Thoracic aorta (tissue), 2 donors: Measurements from ENCODE around the gene SLC16A7. TPM values are rescaled to one million over a fixed set of nuclear protein-coding genes. Genes with fewer than 3 reads are reported as not detected.

Experiments used
- ATAC-seq: fragments of 150-250 bp; one replicate; pipeline ENCODE4 v1.8.0; 2017; ENCODE audit warnings: low read depth; ENCODE audit not compliant: insufficient number of reproducible peaks, low FRiP score
- DNase-seq: peaks from one replicate; pipeline ENCODE4 v3.0.0-alpha.2; 2020; ENCODE audit warnings: low spot score
- H3K27ac ChIP-seq, 2 donors: fragments of 200-600 bp; sonication (generic); 1 replicate in 1 of 2; 2 replicates in 1 of 2; pipeline ENCODE4 v1.5.1; 2016; ENCODE audit warnings: mild to moderate bottlenecking in 2 of 2, moderate library complexity in 2 of 2
- H3K27me3 ChIP-seq: fragments of 200-600 bp; sonication (generic); replicated peaks from 2 replicates; pipeline ENCODE4 v1.6.0; 2016; ENCODE audit warnings: mild to moderate bottlenecking; ENCODE audit not compliant: insufficient read depth
- H3K36me3 ChIP-seq: fragments of 200-600 bp; sonication (generic); one replicate; pipeline ENCODE4 v1.5.1; 2016
- H3K4me1 ChIP-seq, 2 donors: fragments of 200-600 bp; sonication (generic); 1 replicate in 1 of 2; 2 replicates in 1 of 2; pipeline versions ENCODE4 v1.5.1 to v1.6.0; 2016; ENCODE audit warnings: low read depth in 2 of 2, mild to moderate bottlenecking in 1 of 2; ENCODE audit not compliant: control insufficient read depth in 1 of 2
- H3K4me3 ChIP-seq: fragments of 200-600 bp; sonication (generic); 2 replicates; pipeline ENCODE4 v1.5.1; 2016; ENCODE audit warnings: mild to moderate bottlenecking
- H3K9me3 ChIP-seq: fragments of 200-600 bp; sonication (generic); 2 replicates; pipeline ENCODE4 v1.5.1; 2016
- total RNA-seq, 2 donors: library from RNA; depleted of rRNA; stranded (reverse); fragments of >200 nt; gene quantifications; one replicate each; pipeline versions ENCODE4 v1.1.0 to v1.2.3, GENCODE V29; 2016
- TF ChIP-seq, protein P1 (sequence below): fragments of 200-600 bp; sonication (generic); IDR thresholded peaks from one replicate; pipeline ENCODE4 v1.5.1; 2019; ENCODE audit warnings: antibody characterized with exemption

SLC16A7 gene
- total RNA-seq, 2 donors from 2014 or later = 44.9 to 175 TPM

GRCh38 chr12:59710004-59710628 is 114.3 kb downstream of the SLC16A7 start:
- Histone ChIP-seq H3K4me3 (no peak overlapping the region), H3K27ac (no peak overlapping the region), H3K4me1 (no peaks in the 10 kb centered on the region), H3K27me3 (no peaks in the 10 kb centered on the region), H3K36me3 (no peaks in the 10 kb centered on the region), H3K9me3 (no peaks in the 10 kb centered on the region)
- DNase-seq = no peak
- no peak for ATAC-seq
- TF ChIP-seq, protein P1, sequence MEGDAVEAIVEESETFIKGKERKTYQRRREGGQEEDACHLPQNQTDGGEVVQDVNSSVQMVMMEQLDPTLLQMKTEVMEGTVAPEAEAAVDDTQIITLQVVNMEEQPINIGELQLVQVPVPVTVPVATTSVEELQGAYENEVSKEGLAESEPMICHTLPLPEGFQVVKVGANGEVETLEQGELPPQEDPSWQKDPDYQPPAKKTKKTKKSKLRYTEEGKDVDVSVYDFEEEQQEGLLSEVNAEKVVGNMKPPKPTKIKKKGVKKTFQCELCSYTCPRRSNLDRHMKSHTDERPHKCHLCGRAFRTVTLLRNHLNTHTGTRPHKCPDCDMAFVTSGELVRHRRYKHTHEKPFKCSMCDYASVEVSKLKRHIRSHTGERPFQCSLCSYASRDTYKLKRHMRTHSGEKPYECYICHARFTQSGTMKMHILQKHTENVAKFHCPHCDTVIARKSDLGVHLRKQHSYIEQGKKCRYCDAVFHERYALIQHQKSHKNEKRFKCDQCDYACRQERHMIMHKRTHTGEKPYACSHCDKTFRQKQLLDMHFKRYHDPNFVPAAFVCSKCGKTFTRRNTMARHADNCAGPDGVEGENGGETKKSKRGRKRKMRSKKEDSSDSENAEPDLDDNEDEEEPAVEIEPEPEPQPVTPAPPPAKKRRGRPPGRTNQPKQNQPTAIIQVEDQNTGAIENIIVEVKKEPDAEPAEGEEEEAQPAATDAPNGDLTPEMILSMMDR = no peak

GRCh38 chr12:59710964-59711363 is 115.1 kb downstream of the SLC16A7 start:
- ATAC-seq = no peak
- TF ChIP-seq, protein P1 = no peak

GRCh38 chr12:59715434-59715833 is 119.6 kb downstream of the SLC16A7 start:
- Histone ChIP-seq H3K4me3 (no peak overlapping the region), H3K27me3 (no peaks in the 10 kb centered on the region), H3K36me3 (no peaks in the 10 kb centered on the region)

More at GRCh38 chr12:59710964-59711363, 115.1 kb downstream of the SLC16A7 start:
- H3K9me3 ChIP-seq = no peaks in the 10 kb centered on the region
- no peaks in the 10 kb centered on the region for H3K36me3 ChIP-seq
- DNase-seq = no peak
- H3K27me3 ChIP-seq = no peaks in the 10 kb centered on the region
- no peak overlapping the region for H3K4me3 ChIP-seq
- no peaks in the 10 kb centered on the region for H3K4me1 ChIP-seq
- H3K27ac ChIP-seq = no peak overlapping the region

DNA sequence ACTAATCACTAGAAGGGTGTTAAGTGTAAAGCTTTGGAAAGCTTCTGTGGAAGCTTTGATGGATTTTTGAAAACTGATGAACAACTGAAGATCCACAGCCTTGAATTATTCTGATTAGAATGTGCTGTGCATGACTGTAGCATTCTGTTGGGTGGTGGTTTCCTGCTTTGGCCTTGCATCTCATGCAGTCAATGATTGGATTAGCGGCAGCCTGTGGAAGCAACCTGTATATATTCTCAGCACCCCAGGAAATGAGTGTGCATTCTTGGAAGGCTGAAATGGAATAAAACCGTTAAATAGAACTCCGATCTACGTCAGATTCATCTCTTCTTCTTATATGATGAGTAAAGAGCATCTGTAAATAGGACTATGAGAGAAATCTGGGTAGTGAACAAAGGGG is 120.2 kb downstream of the SLC16A7 start:
- DNase-seq (no peak), ATAC-seq (no peak)
- Histone ChIP-seq H3K4me1 (peaks cover 0 to 9% of the 10 kb centered on the region in 2 donors), H3K4me3 (no peak overlapping the region), H3K27ac (no peak overlapping the region), H3K36me3 (no peaks in the 10 kb centered on the region), H3K27me3 (no peaks in the 10 kb centered on the region), H3K9me3 (no peaks in the 10 kb centered on the region)
- TF ChIP-seq, protein P1 = no peak

More at GRCh38 chr12:59715434-59715833, 119.6 kb downstream of the SLC16A7 start:
- ATAC-seq (no peak), DNase-seq (no peak)
- Histone ChIP-seq H3K27ac (no peak overlapping the region), H3K4me1 (peaks cover 0 to 9% of the 10 kb centered on the region in 2 donors), H3K9me3 (no peaks in the 10 kb centered on the region)
- TF ChIP-seq, protein P1 = no peak

DNA sequence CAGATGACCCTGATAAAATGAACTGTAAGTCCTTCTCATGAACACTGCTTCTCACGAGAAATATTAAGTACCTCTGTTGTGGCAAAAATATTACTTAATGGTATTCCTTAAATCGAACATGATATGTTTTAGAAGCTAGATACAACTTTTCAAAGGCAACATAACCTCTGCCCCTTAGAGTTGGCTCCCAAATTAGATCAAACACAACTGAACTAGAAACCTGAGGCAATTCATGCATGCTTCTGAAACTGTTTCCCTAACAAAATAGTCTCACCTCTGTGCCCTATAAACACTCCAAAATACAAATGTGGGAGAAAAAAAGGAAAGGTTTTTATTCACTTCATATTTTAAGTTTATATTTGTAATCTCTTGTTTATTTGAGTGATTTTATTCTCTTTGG is 121.6 kb downstream of the SLC16A7 start:
- TF ChIP-seq, protein P1 = no peak
- Histone ChIP-seq H3K4me3 (no peak overlapping the region), H3K27me3 (no peaks in the 10 kb centered on the region), H3K27ac (no peak overlapping the region), H3K4me1 (peaks cover 0 to 9% of the 10 kb centered on the region in 2 donors), H3K36me3 (no peaks in the 10 kb centered on the region), H3K9me3 (no peaks in the 10 kb centered on the region)
- DNase-seq (no peak), ATAC-seq (no peak)
